ENCODE measurements around the gene CNTNAP2. TPM values are rescaled to one million over a fixed set of nuclear protein-coding genes. Genes with fewer than 3 reads are reported as not detected.
"Not testable (repeated sequence)": the region's sequence is repeated elsewhere in the genome, so short reads cannot be mapped to it uniquely, and the experiment has no call there.

The CNTNAP2 gene
- total and polyA plus RNA-seq, 7 donors: 0.60 to 2.4 (median 1.7) TPM

- intact Hi-C loops (cut with DNase I): no loop called here
- no peak for TF ChIP-seq POLR2A (IDR thresholded peaks at IDR 0.05)
- no peak for TF ChIP-seq EP300 (IDR thresholded peaks at IDR 0.05)
- no peak for TF ChIP-seq POLR2AphosphoS5 (IDR thresholded peaks at IDR 0.05)
- TF ChIP-seq CTCF (IDR thresholded peaks at IDR 0.05): no peak
- Histone ChIP-seq H3K4me3 (no peak overlapping the region), H3K4me1 (no peaks in the 10 kb centered on the region), H3K36me3 (no peaks in the 10 kb centered on the region), H3K27me3 (no peaks in the 10 kb centered on the region), H3K9me3 (no peaks in the 10 kb centered on the region), H3K27ac (no peak overlapping the region)
- 73 to 75% methylated on average over 2 of the region's 2 CpGs for WGBS, 2 donors
- no peak for DNase-seq
These were observed 980.0 kb downstream of the CNTNAP2 start for GRCh38 chr7:147096629-147097028.

- DNase-seq: no peak
- no peaks in the 10 kb centered on the region for H3K4me1 ChIP-seq
- intact Hi-C loops (cut with DNase I): no loop called here
These were observed 986.6 kb downstream of the CNTNAP2 start for GRCh38 chr7:147103224-147103623.

GRCh38 chr7:147106746-147107145, 990.1 kb downstream of the CNTNAP2 start:
- H3K27ac ChIP-seq: no peak overlapping the region
- H3K9me3 ChIP-seq: peaks cover 0 to 3% (median 0%) of the 10 kb centered on the region in 4 donors
- no peaks in the 10 kb centered on the region for H3K4me1 ChIP-seq
- no peak overlapping the region for H3K4me3 ChIP-seq
- no peak for TF ChIP-seq POLR2AphosphoS5 (IDR thresholded peaks at IDR 0.05)
- TF ChIP-seq POLR2A (IDR thresholded peaks at IDR 0.05): no peak
- TF ChIP-seq EP300 (IDR thresholded peaks at IDR 0.05): no peak
- no peak for TF ChIP-seq CTCF (IDR thresholded peaks at IDR 0.05)
- no peak for DNase-seq
- no peaks in the 10 kb centered on the region for H3K36me3 ChIP-seq
- 40 to 57% methylated on average over 2 of the region's 2 CpGs for WGBS, 2 donors
- no peaks in the 10 kb centered on the region for H3K27me3 ChIP-seq
- intact Hi-C loops (cut with DNase I): no loop called here

More at GRCh38 chr7:147103224-147103623, 986.6 kb downstream of the CNTNAP2 start:
- no peaks in the 10 kb centered on the region for H3K9me3 ChIP-seq
- TF ChIP-seq POLR2AphosphoS5 (IDR thresholded peaks at IDR 0.05) (no peak), CTCF (IDR thresholded peaks at IDR 0.05) (no peak)
- no peaks in the 10 kb centered on the region for H3K27me3 ChIP-seq
- 42 to 65% methylated on average over 2 of the region's 2 CpGs for WGBS, 2 donors
- H3K36me3 ChIP-seq: no peaks in the 10 kb centered on the region
- no peak overlapping the region for H3K27ac ChIP-seq
- H3K4me3 ChIP-seq: no peak overlapping the region

GRCh38 chr7:147114525-147114924, 997.9 kb downstream of the CNTNAP2 start:
- H3K4me3 ChIP-seq; H3K27me3 ChIP-seq; H3K36me3 ChIP-seq; H3K4me1 ChIP-seq; intact Hi-C loops (cut with DNase I); DNase-seq; H3K27ac ChIP-seq; H3K9me3 ChIP-seq: not testable (repeated sequence)
- WGBS, 2 donors: 83 to 85% methylated on average over 1 of the region's 1 CpG

GRCh38 chr7:147136352-147136751, 1019.8 kb downstream of the CNTNAP2 start:
- Histone ChIP-seq H3K4me3 (no peak overlapping the region), H3K9me3 (no peaks in the 10 kb centered on the region), H3K36me3 (no peaks in the 10 kb centered on the region), H3K4me1 (no peaks in the 10 kb centered on the region), H3K27me3 (no peaks in the 10 kb centered on the region), H3K27ac (no peak overlapping the region)
- intact Hi-C loops (cut with DNase I): no loop called here
- no peak for TF ChIP-seq POLR2AphosphoS5 (IDR thresholded peaks at IDR 0.05)
- no peak for TF ChIP-seq POLR2A (IDR thresholded peaks at IDR 0.05)
- no peak for TF ChIP-seq CTCF (IDR thresholded peaks at IDR 0.05)
- TF ChIP-seq EP300 (IDR thresholded peaks at IDR 0.05): no peak
- 86 to 87% methylated on average over 2 of the region's 2 CpGs for WGBS, 2 donors
- DNase-seq: no peak
